Measurements from ENCODE around the gene SLAMF9.

DNA sequence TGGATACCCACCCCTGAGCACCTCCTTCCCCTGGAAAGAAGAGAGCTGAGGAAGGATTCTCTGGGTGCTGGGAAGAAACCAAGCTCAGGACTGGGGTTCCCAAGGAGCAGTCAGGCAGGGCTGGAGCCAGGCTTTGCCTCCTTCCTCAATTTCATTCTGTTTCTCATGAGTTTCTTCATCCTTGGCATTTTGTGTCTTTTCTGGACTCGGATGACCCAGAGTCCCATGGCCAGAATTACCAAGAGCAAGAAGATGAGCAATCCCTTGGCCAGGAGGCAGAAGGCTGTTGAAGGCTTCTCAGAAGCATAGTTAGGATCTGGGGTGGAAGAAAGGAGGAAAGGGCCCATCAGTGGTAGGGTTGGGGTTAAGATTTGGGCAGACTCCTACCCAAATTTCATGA lies 2.5 kb downstream of the SLAMF9 start:
- TF ChIP-seq, protein P1, sequence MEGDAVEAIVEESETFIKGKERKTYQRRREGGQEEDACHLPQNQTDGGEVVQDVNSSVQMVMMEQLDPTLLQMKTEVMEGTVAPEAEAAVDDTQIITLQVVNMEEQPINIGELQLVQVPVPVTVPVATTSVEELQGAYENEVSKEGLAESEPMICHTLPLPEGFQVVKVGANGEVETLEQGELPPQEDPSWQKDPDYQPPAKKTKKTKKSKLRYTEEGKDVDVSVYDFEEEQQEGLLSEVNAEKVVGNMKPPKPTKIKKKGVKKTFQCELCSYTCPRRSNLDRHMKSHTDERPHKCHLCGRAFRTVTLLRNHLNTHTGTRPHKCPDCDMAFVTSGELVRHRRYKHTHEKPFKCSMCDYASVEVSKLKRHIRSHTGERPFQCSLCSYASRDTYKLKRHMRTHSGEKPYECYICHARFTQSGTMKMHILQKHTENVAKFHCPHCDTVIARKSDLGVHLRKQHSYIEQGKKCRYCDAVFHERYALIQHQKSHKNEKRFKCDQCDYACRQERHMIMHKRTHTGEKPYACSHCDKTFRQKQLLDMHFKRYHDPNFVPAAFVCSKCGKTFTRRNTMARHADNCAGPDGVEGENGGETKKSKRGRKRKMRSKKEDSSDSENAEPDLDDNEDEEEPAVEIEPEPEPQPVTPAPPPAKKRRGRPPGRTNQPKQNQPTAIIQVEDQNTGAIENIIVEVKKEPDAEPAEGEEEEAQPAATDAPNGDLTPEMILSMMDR (IDR thresholded peaks at IDR 0.05) = no peak
- no peak for TF ChIP-seq POLR2A (IDR thresholded peaks at IDR 0.05)
